Effector CD8-positive, alpha-beta T cell (primary cell): Measurements from ENCODE around the gene UTP14C.
"Not testable (repeated sequence)": the region's sequence is repeated elsewhere in the genome, so short reads cannot be mapped to it uniquely, and the experiment has no call there.

ENCODE experiments used
- DNase-seq: peaks from one replicate; lab custom pipeline; 2025; lab: John Stamatoyannopoulos, UW
- total RNA-seq, 4 experiments: gene quantifications; one replicate each; lab custom pipeline; 2026; lab: John Stamatoyannopoulos, UW

The UTP14C gene
- total RNA-seq = 0 reads per million in 4 experiments

DNA sequence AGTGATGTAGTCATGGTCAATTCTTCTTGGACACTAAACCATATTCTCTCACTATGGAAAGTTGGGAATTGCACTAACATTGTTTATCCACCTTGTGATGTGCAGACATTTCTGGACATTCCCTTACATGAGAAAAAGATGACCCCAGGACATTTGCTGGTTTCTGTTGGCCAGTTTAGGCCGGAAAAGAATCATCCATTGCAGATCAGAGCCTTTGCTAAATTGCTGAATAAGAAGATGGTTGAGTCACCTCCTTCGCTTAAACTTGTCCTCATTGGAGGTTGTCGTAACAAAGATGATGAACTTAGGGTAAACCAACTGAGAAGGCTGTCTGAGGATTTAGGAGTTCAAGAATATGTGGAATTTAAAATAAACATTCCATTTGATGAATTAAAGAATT is at the start of gene UTP14C:
Gene UTP14C (plus strand): TSS at position 211 of the 400 bp plus-strand sequence. CDS start 4,114 bp downstream, outside the sequence.
- DNase-seq = no peak

DNA sequence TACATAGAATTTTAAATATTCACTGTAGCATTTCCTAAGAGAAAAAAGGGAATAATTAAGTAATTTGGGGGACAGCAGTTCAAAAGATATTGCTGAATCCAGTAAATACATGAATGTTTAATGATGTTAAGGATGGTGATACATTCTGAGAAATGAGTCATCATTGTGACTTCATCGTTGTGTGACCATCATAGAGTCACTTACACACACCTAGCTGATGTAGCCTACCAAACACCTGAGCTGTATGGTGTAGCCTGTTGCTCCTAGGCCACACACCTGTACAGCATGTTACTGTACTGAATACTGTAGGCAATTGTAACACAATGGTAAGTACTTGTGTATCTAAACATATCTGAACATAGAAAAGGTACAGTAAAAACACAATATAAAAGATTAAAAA is 48.1 kb upstream of the UTP14C start:
- no peak for DNase-seq

DNA sequence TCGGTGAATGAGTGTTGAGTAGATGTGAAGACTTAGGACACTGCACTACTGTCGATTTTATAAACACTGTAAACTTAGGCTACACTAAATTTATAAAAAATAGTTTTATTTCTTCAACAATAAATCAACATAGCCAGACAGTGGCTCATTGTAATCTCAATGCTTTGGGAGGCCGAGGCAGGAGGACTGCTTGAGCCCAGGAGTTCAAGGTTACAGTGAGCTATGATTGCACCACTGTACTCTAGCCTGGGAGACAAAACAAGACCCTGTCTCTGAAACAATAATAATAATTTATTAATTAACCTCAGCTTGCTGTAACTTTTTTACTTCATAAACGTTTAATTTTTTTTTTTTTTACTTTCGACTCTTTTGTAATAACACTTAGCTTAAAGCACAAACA is 47.6 kb upstream of the UTP14C start:
- no peak for DNase-seq

DNA sequence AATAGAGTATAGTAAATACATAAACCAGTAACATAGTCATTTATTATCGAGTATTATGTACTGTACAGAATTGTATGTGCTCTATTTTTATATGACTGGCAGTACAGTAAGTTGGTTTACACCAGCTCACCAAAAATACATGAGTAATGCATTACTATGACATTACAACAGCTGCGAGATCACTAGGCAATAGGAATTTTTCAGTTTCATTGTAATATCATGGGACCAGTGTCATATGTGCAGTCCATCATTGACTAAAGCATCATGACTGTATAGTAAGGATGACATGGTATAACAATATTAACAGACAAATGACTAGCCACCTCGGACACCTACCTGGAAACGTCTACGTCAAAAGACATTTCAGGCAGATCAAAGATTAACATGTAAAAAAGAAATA is 46.9 kb upstream of the UTP14C start:
- DNase-seq = no peak

- no peak for DNase-seq
Observed at GRCh38 chr13:51978796-51979556, 45.5 kb upstream of the UTP14C start.

GRCh38 chr13:51980908-51981307 is 43.6 kb upstream of the UTP14C start:
- no peak for DNase-seq

- no peak for DNase-seq
Observed at GRCh38 chr13:51981355-51981754, 43.1 kb upstream of the UTP14C start.

GRCh38 chr13:51983292-51983691 is 41.2 kb upstream of the UTP14C start:
- not testable (repeated sequence) for DNase-seq

DNA sequence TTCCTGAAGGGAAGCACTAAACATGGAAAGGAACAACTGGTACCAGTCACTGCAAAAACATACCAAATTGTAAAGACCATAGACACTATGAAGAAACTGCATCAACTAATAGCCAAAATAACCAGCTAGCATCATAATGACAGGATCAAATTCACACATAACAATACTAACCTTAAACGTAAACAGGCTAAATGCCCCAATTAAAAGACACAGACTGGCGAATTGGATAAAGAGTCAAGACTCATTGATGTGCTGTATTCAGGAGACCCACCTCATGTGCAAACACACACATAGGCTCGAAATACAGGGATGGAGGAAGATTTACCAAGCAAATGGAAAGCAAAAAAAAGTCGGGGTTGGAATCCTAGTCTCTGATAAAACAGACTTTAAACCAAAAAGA is 39.6 kb upstream of the UTP14C start:
- DNase-seq = not testable (repeated sequence)

DNA sequence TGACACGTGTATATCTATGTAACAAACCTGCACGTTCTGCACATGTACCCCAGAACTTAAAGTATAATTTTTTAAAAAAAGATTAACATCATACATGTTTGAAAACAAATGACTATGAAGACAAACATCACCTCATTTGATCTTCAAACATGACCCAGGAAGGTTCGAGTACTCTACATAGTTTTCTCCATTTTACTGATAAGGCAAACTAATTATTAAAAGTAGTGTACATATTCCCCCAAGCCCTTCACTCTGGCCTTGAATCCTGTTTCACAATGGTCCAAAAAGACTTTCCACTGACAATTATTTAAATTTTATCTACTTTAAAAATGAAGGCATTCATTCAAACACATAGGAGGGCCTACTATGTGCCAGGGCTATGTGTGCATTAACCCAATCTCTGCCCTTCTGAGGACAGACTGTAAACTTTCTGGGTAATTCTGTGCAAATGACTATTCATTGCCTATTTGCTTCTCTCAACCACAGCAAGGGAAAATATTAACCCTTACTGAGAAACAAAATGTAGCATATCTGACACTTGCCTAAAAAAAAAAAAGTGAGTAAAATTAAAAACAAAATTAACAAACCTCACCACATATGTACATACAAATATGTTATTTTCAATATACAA is 35.4 kb upstream of the UTP14C start:
- DNase-seq = no peak

GRCh38 chr13:51993713-51994112 is 30.8 kb upstream of the UTP14C start:
- DNase-seq = no peak

DNA sequence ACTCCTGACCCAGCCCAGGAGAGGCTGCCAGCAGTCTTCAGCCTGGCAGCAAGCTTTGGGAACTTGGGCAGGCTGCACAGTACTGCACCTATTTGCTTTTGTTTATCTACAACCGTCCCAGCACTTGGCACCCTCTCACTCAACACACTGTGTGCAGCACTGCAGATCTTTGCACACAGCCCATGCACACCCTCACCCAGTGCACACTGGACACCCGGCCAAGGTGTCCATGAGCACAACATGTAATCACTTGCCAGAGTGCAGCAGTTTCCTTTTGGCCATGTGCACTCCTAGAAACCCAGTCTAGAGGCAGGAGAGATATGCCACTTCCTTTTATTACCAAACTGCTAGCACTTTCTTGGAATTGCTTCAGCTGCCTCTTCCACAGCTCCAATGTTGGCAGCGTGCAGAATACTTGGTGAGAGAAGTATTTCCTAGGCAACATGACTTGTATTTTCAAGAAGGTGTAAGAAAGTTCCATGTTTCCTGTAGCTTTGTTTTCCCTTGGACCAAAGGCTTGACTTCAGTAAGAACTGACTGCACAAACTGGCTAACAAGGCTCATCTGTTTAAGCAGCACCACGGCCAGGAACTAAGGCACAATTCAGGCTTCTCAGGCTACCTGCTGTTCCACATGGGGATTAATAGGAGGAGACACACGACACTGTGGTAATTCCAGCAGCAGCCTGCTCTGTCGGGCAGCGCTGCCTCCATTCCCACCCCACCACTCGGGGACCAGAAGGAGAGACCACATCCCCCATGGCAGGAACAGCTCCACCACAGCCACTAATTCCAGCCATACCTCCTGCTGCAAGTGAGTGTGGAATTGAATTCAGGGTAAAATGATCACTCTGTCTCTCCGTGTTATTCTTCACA is 28.6 kb upstream of the UTP14C start:
- no peak for DNase-seq

DNA sequence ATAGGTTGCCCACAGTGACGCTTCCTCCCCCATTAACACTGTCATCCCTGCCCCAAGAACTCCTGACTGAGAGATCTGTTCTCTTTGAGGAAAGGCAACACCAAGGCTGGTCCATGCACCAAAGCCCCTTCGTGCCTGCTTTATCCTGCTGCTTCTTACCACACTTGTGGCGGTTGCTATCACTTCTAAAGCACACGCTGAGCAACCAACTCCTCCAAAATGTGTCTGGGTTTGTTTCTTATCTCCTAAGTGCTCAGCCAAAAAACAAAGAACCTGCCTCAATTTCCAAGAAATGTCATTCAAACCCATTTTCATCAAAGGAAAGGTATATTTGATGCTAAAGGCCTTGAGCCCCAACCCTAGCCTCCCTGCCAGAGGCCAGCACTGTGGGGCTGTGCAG is 27.9 kb upstream of the UTP14C start:
- DNase-seq = no peak

GRCh38 chr13:51997186-51997585 is 27.3 kb upstream of the UTP14C start:
- no peak for DNase-seq

DNA sequence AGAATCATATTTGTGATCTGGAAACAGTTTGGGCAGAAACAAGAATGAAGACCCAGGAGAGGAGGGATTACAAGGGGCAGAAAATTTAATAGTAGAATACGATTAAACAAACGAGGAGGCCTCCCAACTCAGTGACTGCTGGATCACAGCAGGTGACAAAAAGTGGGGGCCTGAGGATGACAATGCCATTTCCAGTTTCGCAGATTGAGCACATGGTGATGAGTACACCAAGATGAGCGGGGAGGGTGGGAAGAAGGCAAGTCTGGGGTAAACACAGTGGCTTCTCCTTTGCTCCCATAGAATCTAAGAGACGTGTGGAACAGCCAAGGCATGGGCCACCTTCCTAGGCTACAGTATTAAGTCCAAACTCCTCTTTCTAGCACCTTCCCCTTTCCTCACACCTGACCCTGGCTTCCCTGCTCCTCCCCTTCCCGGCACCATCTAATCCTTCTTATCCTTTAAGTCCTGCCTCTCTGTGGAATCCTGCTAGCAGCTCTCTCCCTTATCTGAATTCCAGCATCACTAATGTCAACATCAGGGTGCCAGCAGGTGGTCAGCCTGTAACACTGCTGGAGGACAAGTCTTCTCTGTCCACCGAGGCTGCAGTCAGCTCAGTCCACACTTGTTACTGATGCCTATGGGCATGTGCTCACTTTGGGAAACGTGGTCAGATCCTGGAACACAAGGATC is 26.7 kb upstream of the UTP14C start:
- DNase-seq = no peak

DNA sequence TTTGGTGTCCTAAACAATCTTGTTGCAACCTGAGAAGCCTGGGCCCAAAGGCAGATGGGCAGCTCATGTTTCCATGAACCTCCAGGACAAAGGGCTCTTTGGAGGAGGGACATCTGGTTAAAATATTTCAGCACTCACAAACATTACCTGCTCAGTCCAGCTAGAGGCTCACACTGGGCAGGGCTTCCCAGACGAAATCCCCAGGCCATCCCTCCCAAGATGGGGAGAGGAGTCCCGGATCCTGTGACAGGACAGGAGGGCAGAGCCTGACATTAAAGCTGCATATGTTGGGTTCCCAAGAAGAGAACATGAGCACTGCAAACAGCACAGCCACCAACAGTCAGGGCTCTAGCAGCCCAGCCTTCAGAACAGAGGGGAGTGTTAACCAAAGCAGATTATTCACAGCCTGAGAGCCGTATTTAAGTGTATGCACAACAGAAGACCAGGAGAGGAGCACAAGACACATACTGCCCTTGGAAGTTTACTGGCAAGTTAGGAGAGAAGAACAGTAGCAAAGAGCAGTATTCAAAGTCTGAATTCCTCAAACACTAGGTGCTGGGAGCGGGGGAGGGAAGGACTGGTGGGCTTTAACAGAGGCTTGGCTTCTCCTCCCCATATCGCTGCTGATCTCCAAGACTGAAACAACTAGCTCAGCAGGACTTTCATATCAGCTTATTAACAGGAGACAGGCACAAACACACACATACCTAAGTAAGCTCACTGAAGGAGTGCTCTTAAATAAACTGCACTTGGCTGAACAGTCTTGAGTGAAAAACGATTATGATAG is 25.6 kb upstream of the UTP14C start:
- no peak for DNase-seq

GRCh38 chr13:51999510-51999911 is 25.0 kb upstream of the UTP14C start:
- DNase-seq = no peak

GRCh38 chr13:51999921-52000320 is 24.6 kb upstream of the UTP14C start:
- DNase-seq = no peak

GRCh38 chr13:52001120-52001731 is 23.3 kb upstream of the UTP14C start:
- DNase-seq = no peak

DNA sequence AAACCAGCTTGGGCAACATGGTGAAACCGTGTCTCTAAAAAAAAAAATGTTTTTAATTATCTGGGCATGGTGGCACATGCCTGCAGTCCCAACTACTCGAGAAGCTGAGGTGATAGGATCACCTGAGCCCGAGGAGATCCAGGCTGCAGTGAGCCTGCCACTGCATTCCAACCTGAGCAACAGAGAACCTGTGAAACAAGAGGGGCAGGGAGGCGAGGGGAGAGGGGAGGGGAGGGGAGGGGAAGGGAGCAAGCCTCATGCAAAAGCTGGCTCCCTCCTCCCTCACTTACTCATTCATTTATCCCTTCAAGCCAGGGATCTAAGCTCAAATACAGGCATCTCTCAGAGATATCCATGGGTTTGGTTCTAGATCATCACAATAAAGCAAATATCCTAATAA is 22.1 kb upstream of the UTP14C start:
- no peak for DNase-seq

DNA sequence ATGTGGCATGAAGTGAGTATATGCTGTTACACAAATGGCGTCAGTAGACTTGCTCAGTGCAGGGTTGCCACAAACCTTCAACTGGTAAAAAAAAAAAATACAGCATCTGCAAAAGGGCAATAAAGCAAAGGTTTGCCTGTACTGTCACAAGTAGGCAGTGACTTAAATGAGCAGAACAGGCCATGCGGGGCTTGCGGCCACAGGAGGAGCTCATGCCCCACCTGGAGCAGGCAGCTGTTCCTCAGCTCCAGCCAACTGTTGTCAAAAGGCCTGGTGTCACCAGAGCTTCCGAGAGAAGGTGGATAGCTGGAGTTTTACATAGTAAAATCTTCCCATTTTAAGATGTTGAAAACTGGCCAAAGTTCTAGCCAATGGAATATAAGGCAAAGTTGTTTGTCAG is 20.9 kb upstream of the UTP14C start:
- DNase-seq = no peak
